ENCODE data around the gene ANKRD13D.

- no peak for TF ChIP-seq CTCF (conservative IDR thresholded peaks at IDR 0.05)
- TF ChIP-seq ZFX (IDR thresholded peaks at IDR 0.05) = no peak
Measured at GRCh38 chr11:67242548-67242947, 46.6 kb upstream of the ANKRD13D start.

Measured in C4-2B (cell line).